ENCODE measurements around the gene LCMT2.

LCMT2 gene

GRCh38 chr15:43329960-43330779 is at the start of gene LCMT2:
Gene LCMT2, minus strand, starts transcription at chr15:43330573. Its CDS starts 84 bp downstream, at chr15:43330489.
- peak; percentile 75 to 91 (median 84) for DNase-seq

- DNase-seq = no peak
Measured at GRCh38 chr15:43378601-43379000, 48.2 kb upstream of the LCMT2 start.

GRCh38 chr15:43376017-43376705 is 45.8 kb upstream of the LCMT2 start:
- peak in 1 of 4 experiments; percentile 1 for DNase-seq

- peak; percentile 29 to 60 (median 48) for DNase-seq
Measured at GRCh38 chr15:43370975-43371974, 40.9 kb upstream of the LCMT2 start, which contains the start of the genes TUBGCP4 and ZSCAN29. Gene TUBGCP4, plus strand, starts transcription at chr15:43371101. Its CDS starts 254 bp downstream, at chr15:43371355. Gene ZSCAN29, minus strand, starts transcription at chr15:43371043. Its CDS starts 1,130 bp downstream, at chr15:43369913.

GRCh38 chr15:43370310-43370974 is 40.1 kb upstream of the LCMT2 start:
- DNase-seq = no peak

GRCh38 chr15:43361313-43361903 is 31.0 kb upstream of the LCMT2 start:
- no peak for DNase-seq

- DNase-seq = no peak
Measured at GRCh38 chr15:43360821-43361220, 30.4 kb upstream of the LCMT2 start.

- DNase-seq = no peak
Measured at GRCh38 chr15:43352693-43353382, 22.5 kb upstream of the LCMT2 start.

- DNase-seq = no peak
Measured at GRCh38 chr15:43347114-43347513, 16.7 kb upstream of the LCMT2 start.

GRCh38 chr15:43346305-43346704 is 15.9 kb upstream of the LCMT2 start:
- no peak for DNase-seq

- no peak for DNase-seq
Measured at GRCh38 chr15:43330780-43331087, 361 bp upstream of the LCMT2 start.

GRCh38 chr15:43329217-43329959 is 985 bp downstream of the LCMT2 start:
- no peak for DNase-seq

GRCh38 chr15:43325039-43325684 is 5.2 kb downstream of the LCMT2 start:
- no peak for DNase-seq

GRCh38 chr15:43318990-43319771 is 11.2 kb downstream of the LCMT2 start:
- DNase-seq = no peak

- DNase-seq = no peak
Measured at GRCh38 chr15:43317566-43318184, 12.7 kb downstream of the LCMT2 start.

GRCh38 chr15:43316971-43317346 is 13.4 kb downstream of the LCMT2 start:
- DNase-seq = no peak

- no peak for DNase-seq
Measured at GRCh38 chr15:43316016-43316970, 14.1 kb downstream of the LCMT2 start.

Data from activated naive CD4-positive, alpha-beta T cell (primary cell).